Stimulated activated CD4-positive, alpha-beta T cell treated with anti-CD3 and anti-CD28 coated beads, Interleukin-1b, Interleukin-23, amount 100 ng/mL, for 24 hours (primary cell): Measurements from ENCODE around the gene EXD3.

ENCODE experiments used
- DNase-seq, 4 experiments: peaks; one replicate each; pipeline ENCODE4 v3.0.0-alpha.2; 2020; ENCODE audit warnings: low read depth in 4 of 4, low spot score in 1 of 4

Gene EXD3

DNA sequence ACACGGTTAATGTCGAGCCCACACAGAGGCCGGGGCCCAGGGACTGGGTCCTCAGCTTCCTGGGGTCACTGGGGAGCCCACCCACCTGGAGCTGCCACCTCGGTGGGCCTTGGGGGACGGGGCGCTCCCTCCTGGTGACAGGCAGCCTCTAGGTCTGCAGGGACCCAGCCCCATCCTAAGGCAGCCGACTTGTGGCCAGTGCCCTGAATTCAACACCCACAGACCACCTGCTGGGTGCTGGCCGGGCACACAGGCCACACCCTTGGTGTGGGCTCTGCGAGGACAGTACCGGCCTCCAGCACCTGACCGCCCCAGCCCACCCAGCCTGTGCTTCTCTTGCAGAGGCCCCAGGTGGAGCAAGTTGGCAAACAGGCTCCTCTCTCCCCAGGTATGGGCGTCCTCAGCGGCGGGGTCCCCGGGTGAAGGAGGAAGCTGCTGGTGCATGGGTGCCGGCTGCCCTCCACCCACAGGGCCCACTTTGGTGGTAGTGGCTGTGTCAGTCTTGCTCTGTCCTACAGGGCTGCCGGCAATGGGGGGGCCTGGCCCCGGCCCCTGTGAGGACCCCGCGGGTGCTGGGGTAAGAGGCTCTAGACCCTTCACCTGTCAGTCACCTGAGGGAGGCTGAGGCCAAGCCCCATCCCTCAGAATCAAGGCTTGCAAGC is 9.9 kb upstream of the EXD3 start:
- no peak for DNase-seq

- no peak for DNase-seq
Observed at GRCh38 chr9:137431416-137431931, 8.5 kb upstream of the EXD3 start.

GRCh38 chr9:137430723-137431415 is 7.9 kb upstream of the EXD3 start:
- no peak for DNase-seq

DNA sequence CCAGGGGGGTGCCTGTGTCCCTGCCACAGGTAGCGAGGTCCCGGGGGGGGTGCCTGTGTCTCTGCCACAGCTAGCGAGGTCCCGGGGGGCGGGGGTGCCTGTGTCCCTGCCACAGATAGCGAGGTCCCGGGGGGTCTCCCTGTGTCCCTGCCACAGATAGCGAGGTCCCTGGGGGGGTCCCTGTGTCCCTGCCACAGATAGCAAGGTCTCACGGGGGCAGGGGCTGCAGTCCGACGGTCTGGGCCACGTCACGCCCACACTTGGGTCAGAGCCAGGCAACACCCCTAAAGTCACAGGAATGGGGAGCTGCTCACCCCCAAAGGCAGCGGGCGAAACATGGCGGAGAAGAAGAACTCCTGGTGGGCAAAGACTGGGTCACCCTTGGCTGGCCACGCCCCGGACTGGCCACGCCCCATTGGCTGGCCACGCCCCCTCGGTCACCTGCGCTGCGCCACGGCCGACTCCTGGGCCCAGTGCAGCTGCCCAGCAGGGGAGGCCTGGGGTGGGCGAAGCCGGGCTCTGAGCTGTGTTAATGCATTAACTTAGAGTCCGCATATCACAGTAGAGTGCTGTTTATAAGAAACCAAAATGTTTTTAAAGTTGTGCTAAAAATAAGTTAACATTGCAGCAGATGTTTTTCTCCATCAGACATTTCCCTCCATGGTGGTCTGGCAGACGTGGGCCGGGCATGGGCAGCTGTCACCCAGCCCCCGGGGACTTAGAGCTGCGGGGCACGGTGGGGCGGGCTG is 7.2 kb upstream of the EXD3 start:
- DNase-seq = no peak

- DNase-seq = no peak
Observed at GRCh38 chr9:137429546-137429890, 6.6 kb upstream of the EXD3 start.

DNA sequence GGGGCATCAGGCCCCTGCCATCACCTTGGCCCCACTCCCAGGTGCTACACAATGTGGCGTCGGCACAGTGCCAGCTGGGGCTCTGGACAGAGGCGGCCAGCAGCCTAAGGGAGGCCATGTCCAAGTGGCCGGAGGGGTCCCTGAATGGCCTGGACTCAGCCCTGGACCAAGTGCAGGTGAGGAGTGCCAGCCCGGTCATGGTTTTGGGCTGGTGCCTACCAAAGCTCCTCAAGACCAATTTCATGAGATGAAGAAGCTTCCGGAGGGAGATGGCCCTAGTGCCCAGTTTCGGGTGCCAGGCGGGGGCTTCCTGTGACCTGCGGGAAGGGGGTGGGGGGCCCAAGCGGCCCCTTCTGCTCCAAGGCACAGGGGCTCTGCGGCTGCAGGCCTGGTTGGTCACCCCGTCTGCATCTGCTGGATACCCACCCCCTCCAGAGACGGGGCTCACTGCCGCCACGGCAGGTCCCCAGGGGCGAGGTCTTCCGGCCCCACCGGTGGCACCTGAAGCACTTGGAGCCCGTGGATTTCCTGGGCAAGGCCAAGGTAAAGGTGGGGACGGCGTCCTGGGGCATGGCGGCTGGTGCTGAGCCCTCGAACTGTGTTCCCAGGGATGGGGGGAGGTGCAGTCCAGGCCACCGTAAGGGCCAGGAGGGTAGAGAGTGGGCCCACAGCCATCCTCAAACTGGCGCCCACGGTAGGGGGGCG is 6.0 kb upstream of the EXD3 start:
- no peak for DNase-seq

GRCh38 chr9:137428311-137428630 is 5.3 kb upstream of the EXD3 start:
- no peak for DNase-seq

DNA sequence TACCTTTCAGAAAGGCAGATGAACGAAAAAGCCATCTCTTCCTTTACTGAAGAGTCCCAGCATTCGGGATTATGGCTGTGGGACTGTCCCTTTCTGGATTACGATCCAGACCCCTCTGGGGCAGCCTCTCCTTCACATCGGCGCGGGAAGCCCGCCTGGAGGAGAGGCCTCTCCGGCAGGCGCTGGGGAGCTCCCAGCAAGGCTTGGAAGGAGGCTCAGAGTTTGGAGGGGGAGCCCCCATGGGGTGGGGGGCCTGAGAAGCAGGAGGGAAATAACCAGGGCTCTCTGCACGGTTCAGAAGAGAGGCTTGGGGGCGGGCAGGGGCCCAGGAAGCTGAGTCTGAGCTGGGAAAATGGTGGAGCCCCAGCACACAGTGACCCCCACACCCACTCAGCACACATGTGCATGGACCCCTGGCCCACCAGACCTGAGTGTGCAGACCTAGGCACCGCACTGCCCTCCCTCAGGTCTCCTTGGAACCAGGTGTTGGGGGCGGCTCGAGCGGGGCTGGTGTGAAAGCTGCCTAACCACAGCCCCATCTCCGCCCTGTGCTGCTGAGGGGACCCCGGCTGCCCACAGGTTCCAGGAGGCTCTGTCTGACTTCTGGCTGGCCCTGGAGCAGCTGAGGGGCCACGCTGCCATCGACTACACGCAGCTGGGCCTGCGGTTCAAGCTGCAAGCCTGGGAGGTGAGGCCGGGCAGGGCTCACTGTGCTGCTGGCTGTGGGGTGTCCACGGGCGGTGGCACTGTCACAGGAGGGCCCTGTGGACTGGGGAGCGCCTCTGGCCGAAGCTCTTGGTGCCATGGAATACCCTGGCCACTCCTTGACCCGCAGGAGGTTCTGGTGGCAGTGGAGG is 4.7 kb upstream of the EXD3 start:
- no peak for DNase-seq

DNA sequence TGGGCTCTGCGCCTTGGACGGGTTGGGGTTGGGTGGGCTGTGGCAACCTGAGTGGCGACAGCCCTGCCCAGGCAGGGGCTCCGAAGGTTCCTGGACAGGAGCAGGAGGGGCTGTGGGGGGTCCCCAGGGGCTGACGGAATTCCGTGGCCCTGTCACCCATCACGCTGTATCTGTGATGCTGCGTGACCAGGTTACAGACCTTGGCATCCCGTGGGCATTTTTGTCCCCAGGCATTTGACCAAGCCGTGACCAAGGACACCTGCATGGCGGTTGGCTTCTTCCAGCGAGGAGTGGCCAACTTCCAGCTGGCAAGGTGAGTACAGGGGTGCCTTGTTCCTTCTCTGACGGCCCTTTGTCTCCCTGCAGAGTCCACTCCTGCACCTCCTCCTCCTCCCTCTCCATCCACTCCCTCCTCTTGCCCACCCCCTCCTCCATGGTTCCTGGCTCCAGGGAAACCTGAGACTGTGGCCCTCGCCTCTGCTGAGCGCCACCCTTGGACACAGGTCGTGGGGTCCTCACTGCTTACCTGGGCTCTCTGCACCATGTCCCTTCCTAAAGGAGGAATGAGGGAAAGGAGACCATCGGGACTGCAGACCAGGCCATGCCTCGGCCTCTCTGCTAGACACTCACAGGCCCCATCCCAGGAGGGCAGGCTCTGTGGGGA is 3.2 kb upstream of the EXD3 start:
- no peak for DNase-seq

DNA sequence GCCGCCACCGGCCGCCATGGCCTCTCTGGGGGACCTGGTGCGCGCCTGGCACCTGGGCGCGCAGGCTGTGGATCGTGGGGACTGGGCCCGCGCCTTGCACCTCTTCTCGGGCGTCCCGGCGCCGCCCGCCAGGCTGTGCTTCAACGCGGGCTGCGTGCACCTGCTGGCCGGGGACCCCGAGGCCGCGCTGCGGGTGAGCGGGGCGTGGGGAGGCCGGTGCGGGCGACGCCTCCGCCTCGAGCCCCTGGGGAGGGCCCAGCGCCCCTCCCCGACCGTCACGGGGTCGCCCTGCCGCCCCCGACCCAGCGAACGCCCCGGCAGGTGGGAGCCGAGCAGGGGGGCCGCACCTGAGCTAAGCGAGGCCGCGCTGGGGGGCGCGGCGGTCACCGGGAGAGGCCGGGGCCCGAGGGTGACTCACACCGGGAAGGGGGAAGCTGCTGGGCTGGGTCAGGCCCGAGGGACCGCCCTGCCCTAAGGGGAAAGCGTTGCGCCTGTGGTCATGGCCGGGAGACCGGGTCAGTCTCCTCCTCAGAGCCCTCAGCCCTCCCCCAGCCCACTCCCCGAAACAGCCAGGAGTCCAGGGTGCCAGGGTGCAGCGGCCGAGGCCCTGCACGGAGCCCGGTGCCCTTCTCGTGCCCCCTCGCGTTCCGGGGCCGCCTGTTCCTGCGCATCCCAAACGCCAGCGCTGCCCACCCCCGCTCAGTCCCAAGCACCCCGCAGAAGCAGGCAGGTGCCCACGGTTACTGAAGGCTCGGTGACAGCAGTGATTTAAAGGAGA is 741 bp upstream of the EXD3 start:
- DNase-seq = no peak

- no peak for DNase-seq
Observed at GRCh38 chr9:137421838-137422603, 941 bp downstream of the EXD3 start.

GRCh38 chr9:137417161-137418021 is 5.6 kb downstream of the EXD3 start:
- DNase-seq = no peak

DNA sequence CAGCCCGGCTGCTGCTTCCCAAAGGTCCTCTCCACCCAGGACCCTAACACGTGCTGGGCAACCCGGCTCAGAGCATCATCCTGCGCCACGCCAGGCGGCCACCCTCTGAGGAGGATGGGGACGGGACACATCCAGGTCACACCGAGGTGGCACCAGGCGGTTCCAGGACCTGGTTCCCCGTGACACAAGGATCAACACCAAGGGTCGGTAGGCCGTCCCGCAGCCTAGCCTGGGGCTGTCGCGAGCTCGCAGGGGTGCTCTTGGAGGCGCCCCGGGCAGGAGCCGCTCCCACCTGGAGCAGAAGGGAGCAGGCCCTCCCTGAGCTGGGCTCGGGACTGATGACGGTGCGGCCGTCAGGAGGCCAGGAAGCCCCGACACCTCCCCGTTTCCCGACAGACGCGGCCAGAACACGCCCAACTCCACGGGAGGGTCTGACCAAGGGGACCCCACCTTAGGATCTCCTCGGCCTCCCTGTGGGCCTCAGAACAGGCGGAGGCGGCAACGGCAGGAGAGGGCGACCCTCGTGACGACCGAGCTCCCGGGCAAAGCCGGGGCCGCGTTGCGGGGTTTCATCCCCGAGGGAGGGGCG is 6.3 kb downstream of the EXD3 start:
- DNase-seq = no peak

GRCh38 chr9:137416006-137416562 is 6.9 kb downstream of the EXD3 start:
- DNase-seq = no peak

GRCh38 chr9:137415451-137415850 is 7.5 kb downstream of the EXD3 start:
- DNase-seq = no peak

DNA sequence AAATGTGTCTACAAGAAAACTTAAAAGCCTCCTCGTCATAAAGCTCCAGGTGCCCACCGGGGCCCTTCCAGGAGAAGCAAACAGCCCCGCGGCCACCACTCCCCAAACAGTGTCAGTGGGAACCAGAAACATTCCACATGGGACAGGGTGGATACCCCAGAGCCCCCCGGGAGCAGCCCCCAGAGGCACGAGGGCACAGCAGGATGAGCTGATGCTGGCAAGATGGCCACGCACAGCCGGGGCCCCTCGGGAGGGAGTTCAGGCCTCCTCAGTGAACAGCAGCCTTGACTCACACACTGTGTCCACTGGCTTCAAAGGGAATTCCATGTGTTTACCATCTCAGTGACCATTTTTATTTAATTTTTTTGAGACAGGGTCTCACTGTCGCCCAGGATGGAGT is 10.5 kb downstream of the EXD3 start:
- DNase-seq = no peak
